Measurements from ENCODE around the gene CDS2. TPM values are rescaled to one million over a fixed set of nuclear protein-coding genes. Genes with fewer than 3 reads are reported as not detected.

The CDS2 gene
- total and polyA plus RNA-seq, 10 of the 15 experiments (the other 5 are each of a cell fraction or from before 2014, with no cell fraction given): 11.5 to 94.7 (median 23.1) TPM

DNA sequence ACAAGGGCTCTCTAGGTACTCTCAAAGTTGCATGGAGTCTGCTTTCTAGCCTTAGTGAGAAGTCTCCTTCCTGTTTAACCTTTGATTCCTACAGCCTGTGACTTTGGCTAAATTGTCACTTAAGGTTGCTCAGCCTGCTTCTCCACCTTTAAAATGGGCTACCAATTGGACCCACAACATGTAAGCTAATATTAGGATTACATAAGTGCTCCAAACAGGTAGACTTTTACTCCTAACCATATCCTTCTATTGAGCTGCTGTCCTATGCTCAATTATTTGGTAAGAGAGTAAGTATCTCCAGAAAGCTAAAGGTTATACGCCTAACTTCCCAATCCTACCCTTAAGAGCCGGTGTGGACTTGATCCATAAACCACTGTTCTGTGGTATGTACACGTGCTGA, 9.9 kb upstream of the CDS2 start:
- Histone ChIP-seq H3K4me2 (ENCODE audit: control insufficient read depth, insufficient read depth) (peak overlapping the region; percentile 70), H3K9ac (ENCODE audit: control insufficient read depth, insufficient read depth, low read length) (peak overlapping the region; percentile 94; the same call in 1 of the 2 replicates), H4K20me1 (ENCODE audit: control insufficient read depth, insufficient read depth) (no peaks in the 10 kb centered on the region), H3K9me3 (replicated peaks; ENCODE audit: control insufficient read depth, insufficient read depth, low read length) (no peaks in the 10 kb centered on the region), H3K4me3 (peak overlapping the region; percentile 84), H3K36me3 (ENCODE audit: control insufficient read depth in 2 of 2, insufficient read depth in 2 of 2, low read length in 1 of 2) (peaks cover 2 to 17% of the 10 kb centered on the region in 2 experiments), H3K27me3 (replicated peaks in 1 of 2; ENCODE audit: control insufficient read depth in 2 of 2, insufficient read depth in 2 of 2, low read length in 1 of 2) (no peaks in the 10 kb centered on the region), H3K79me2 (ENCODE audit: control insufficient read depth, insufficient read depth, low read length) (peaks cover 57% of the 10 kb centered on the region), H3K4me1 (ENCODE audit: control insufficient read depth, insufficient read depth, low read length) (peaks cover 11% of the 10 kb centered on the region; the same call in 1 of the 2 replicates), H3K27ac (ENCODE audit: control insufficient read depth, insufficient read depth) (no peak overlapping the region), H2AFZ (ENCODE audit: control insufficient read depth, low read depth, low read length) (no peak overlapping the region)
- FAIRE-seq (no peak), ATAC-seq (no peak), DNase-seq (ENCODE audit: low read depth, low spot score) (no peak)
- ChIA-PET RAD21 (ENCODE audit: unreplicated experiment) (interaction anchor here (0.9 to 1.7 kb wide), 4 partner anchors 60 to 376 kb away, joined by 3 to 9 read pairs (median 3); no protein-coding TSS in a partner anchor), CTCF (interaction anchor here (0.5 to 2.6 kb wide), 10 partner anchors 16 to 346 kb away, joined by 3 to 7 read pairs (median 4); no protein-coding TSS in a partner anchor), POLR2A (no interaction called here), SMC1A (ENCODE audit: uncharacterized antibody, unreplicated experiment) (interaction anchor here (0.9 to 5.8 kb wide), 8 partner anchors 10 to 332 kb away, joined by 3 to 43 read pairs (median 3); partner anchors contain the start of gene CDS2)
- in situ Hi-C loops (cut with MboI) (no loop called here), intact Hi-C loops (cut with micrococcal nuclease; ENCODE audit: unreplicated experiment) (no loop called here)
- WGBS (ENCODE audit: insufficient coverage, insufficient replicate concordance, low lambda C conversion rate, missing lambda C conversion rate): 11% methylated on average over 3 of the region's 3 CpGs
- no TSS peak for BruUV-seq (replicated peaks)
- TF ChIP-seq ZNF24 (IDR thresholded peaks at IDR 0.05): no peak
- no peak for TF ChIP-seq ZSCAN29 (IDR thresholded peaks at IDR 0.05)
- no peak for TF ChIP-seq SMC3 (IDR thresholded peaks at IDR 0.05; ENCODE audit: borderline replicate concordance, low read length)
- no peak for TF ChIP-seq ASH2L (IDR thresholded peaks at IDR 0.05; ENCODE audit: borderline replicate concordance, low read depth)
- no peak for TF ChIP-seq POLR2AphosphoS2 (IDR thresholded peaks at IDR 0.05; ENCODE audit: low read depth, low read length)
- TF ChIP-seq GATAD2B (conservative IDR thresholded peaks at IDR 0.05; ENCODE audit: low read depth): no peak
- no peak for TF ChIP-seq SP1 (IDR thresholded peaks at IDR 0.05; ENCODE audit: low read depth, low read length)
- TF ChIP-seq, protein P1, sequence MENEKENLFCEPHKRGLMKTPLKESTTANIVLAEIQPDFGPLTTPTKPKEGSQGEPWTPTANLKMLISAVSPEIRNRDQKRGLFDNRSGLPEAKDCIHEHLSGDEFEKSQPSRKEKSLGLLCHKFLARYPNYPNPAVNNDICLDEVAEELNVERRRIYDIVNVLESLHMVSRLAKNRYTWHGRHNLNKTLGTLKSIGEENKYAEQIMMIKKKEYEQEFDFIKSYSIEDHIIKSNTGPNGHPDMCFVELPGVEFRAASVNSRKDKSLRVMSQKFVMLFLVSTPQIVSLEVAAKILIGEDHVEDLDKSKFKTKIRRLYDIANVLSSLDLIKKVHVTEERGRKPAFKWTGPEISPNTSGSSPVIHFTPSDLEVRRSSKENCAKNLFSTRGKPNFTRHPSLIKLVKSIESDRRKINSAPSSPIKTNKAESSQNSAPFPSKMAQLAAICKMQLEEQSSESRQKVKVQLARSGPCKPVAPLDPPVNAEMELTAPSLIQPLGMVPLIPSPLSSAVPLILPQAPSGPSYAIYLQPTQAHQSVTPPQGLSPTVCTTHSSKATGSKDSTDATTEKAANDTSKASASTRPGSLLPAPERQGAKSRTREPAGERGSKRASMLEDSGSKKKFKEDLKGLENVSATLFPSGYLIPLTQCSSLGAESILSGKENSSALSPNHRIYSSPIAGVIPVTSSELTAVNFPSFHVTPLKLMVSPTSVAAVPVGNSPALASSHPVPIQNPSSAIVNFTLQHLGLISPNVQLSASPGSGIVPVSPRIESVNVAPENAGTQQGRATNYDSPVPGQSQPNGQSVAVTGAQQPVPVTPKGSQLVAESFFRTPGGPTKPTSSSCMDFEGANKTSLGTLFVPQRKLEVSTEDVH (IDR thresholded peaks at IDR 0.05; ENCODE audit: low read depth, partially characterized antibody): no peak
- no peak for TF ChIP-seq NR2C2 (IDR thresholded peaks at IDR 0.05; ENCODE audit: borderline replicate concordance, control insufficient read depth, insufficient read length, low read depth)
- TF ChIP-seq FOXM1 (IDR thresholded peaks at IDR 0.05; ENCODE audit: low read depth, low read length): no peak
- no peak for TF ChIP-seq NFXL1 (IDR thresholded peaks at IDR 0.05; ENCODE audit: borderline replicate concordance)
- TF ChIP-seq, protein P2, sequence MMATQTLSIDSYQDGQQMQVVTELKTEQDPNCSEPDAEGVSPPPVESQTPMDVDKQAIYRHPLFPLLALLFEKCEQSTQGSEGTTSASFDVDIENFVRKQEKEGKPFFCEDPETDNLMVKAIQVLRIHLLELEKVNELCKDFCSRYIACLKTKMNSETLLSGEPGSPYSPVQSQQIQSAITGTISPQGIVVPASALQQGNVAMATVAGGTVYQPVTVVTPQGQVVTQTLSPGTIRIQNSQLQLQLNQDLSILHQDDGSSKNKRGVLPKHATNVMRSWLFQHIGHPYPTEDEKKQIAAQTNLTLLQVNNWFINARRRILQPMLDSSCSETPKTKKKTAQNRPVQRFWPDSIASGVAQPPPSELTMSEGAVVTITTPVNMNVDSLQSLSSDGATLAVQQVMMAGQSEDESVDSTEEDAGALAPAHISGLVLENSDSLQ (IDR thresholded peaks at IDR 0.05): no peak
- TF ChIP-seq CBX5 (IDR thresholded peaks at IDR 0.05; ENCODE audit: low read depth): no peak
- no peak for TF ChIP-seq STAT1 (conservative IDR thresholded peaks at IDR 0.05)
- TF ChIP-seq NFIC (IDR thresholded peaks at IDR 0.05; ENCODE audit: low read depth, low read length): no peak
- TF ChIP-seq TCF12 (IDR thresholded peaks at IDR 0.05; ENCODE audit: low read depth, low read length): no peak
- no peak for TF ChIP-seq TAF1 (IDR thresholded peaks at IDR 0.05; ENCODE audit: borderline replicate concordance, low read depth, low read length)
- no peak for TF ChIP-seq SIN3A (IDR thresholded peaks at IDR 0.05; ENCODE audit: low read depth, low read length)
- no peak for TF ChIP-seq BMI1 (IDR thresholded peaks at IDR 0.05; ENCODE audit: borderline replicate concordance)

Measured in GM12878 (cell line).